Measurements from ENCODE around the gene EML5.
"Not testable (repeated sequence)": the region's sequence is repeated elsewhere in the genome, so short reads cannot be mapped to it uniquely, and the experiment has no call there.

EML5 gene

DNA sequence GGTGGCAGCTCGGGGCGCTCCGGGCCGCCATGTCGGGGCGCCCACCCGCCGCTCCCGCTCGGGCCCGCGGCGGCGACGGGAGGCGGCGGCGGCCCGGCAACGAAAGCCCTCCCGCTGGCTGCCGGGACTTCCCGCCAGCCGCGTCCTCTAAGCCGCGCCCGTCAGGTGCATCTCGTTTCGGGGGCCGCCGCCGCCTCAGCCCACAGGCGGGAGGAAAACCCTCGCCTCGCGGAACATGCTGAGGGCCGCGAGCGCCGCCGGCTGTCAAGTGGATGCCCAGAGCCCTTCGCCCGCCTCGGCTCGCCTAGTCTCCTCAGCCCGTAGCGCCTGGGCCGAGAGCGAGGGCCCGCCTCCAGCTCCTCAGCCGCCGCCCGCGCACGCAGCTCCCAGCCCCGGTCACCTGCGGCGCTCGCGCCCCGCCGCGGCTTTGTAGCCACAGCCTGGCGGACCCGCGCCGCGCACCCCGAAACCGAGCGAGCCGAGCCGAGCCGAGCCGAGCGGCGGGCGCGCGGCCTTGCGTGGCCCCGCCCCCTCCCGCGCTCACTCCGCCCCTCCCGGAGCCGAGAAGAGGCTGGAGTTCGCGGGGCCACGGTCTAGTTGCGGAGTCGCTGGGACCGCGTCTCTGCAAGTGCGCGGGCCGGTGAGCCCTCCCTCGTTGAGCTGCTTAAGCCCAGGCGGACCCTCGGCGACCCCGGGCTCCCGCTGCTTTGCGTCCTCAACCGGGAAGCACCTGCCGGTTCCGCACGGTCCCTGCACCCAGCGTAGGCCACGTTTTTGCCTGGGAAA, at the start of gene EML5:
EML5 (minus strand) TSS at position 481 of the 786 bp plus-strand sequence; CDS start at position 31, 450 bp downstream.
- peak; percentile 56 to 64 for DNase-seq (ENCODE audit: extremely low read depth in 1 of 2, low read depth in 1 of 2)

DNA sequence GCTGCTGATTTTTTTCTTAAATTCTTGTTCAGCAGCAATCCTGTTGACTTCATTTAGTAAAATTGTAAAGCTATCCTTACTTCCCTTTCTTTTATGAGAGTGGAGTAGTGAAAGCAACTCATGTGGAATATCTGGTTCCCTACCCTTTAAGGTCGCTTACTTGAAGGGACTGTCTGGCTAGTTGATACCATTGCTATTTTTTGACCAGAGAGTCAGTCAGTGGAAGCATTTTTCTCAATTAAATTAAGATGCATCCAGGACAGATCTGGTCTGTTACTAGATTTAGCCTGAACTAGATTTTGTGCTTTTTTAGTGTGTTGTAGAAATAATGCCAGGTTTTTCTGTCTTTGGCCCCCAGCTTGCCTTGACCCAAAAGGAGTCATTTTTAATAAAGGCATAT, 49.7 kb upstream of the EML5 start:
- DNase-seq (ENCODE audit: extremely low read depth in 1 of 2, low read depth in 1 of 2), result no peak

DNA sequence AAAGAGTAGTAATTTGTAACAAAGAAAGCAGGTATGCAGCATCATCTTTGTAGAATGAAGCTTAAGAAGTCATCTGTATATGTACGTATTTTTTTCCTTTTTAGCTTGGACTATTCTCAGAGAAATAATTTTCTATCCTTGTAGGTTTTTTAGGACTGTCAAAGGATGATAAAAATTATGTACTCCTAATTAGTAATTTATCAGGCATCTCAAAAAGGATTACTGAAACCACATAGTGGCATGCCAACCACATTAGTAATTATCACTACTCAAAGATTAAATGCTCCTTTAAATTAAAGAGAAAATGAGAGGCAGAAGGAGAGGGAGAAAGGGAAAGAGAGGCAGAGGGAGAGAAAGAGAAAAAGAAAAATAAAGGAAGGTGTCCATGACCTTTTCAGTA, 49.0 kb upstream of the EML5 start:
- DNase-seq (ENCODE audit: extremely low read depth in 1 of 2, low read depth in 1 of 2), result no peak

DNA sequence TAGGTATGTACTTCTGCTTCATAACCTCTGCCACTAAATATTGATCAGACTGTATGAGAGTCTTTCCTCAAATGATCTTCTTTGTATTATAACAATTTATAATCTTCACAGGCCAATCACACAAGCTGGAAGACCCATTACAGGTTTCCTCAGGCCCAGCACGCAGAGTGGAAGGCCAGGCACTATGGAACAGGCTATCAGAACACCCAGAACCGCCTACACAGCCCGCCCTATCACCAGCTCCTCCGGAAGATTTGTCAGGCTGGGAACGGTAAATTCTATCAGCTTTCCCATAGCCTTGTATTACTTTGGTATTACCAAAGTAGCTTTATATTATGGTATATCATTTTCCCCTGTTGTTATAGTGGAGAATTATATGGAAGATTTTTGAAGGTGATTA, 48.2 kb upstream of the EML5 start:
- no peak for DNase-seq (ENCODE audit: extremely low read depth in 1 of 2, low read depth in 1 of 2)

DNA sequence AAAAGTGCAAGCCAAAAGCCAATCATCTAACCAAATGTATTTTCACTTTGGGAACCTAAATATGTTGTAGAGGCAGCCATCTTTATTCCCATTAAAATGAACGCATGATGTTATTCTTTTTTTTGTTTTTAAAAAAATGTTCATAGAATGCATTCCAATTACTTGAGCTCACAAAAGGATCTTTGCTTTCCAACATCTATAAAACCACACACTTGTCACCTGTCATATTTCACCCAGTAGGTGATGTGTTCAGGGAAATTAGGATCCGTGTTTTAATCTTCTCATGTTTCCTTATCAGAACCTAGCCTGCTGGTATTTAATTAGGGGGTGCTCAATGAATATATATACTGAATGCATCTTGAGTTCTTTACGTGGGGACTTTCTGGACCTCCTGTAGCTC, 45.3 kb upstream of the EML5 start:
- no peak for DNase-seq (ENCODE audit: extremely low read depth in 1 of 2, low read depth in 1 of 2)

DNA sequence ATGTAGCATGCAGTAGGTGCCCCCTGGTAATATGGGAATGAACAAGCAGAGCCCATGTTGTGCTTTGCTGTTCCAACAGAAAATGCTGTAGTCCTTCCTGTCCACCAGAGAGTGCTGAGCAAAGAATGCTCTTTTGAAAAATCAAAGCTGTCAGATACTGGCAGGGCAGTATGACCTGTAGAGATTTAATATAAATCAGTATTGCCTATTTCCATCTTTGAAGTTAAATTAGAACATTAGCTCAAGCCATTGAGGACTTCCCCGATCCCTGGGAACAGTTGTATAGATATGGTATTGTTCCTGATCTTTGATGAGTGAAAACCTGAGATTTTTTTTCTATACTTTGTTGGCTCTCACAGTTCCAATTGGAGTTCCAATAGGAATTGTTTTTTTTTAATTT, 44.7 kb upstream of the EML5 start:
- DNase-seq (ENCODE audit: extremely low read depth in 1 of 2, low read depth in 1 of 2), result no peak

DNA sequence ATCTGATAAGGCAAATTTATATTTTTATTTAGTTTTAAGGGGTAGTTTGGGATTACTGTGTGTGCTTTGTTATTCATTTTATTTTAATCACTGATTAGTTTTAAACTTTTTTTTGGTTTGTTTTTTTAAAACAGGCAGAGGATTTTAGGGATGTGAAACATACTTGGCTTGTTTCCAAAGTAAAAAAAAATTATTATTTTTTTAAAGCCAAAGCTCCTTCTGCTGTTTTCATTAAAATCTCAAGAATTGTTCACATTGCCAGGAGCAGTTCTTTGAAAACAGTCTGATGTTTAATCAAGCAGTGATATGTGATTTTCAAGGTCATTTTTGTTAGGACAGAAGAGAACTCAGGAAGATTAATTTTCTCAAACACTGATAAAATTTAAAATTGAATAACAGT, 42.9 kb upstream of the EML5 start:
- no peak for DNase-seq (ENCODE audit: extremely low read depth in 1 of 2, low read depth in 1 of 2)

DNA sequence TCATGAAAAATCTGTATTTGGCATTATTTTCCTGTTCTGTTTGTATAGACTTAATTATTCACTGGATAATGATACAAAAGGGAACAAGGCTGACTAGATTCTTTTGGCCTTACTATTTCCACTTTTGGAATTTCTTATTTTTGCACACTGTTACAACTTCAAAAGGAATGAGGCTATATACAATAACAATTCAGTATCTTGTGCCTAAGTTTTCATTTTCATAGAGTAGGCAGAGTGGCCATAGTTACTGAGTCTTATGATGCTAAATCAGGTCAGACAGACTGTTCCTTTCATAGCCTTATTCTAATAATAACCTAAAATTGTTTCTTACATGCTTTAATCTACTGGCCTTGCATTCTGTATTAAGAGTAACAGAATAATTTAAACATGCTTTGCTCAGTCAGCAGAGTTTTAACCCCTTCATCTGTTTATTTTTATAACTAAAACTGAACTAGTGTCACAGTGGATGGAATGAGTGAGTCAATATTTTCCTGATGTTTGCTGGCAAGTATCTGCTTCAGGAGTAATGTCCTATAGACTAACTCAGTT, 42.2 kb upstream of the EML5 start:
- DNase-seq (ENCODE audit: extremely low read depth in 1 of 2, low read depth in 1 of 2), result no peak

DNA sequence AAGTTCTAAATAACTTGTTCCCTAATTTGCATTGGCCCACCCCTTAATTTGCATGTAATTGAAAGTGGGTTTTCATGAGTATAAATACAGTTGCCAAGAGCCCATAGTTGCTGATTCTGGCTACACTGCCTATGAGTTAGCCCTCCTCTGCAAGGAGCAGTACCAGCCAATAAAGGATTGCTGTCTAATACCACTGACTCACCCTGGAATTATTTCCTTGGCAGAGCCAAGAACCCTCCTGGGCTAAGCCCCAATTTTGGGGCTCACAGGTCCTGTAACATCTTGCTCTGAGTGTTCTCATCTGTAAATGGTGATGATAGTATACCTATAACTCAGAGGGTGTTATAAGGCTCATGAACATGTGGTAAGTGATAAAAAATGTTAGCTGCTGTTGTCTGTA, 38.5 kb upstream of the EML5 start:
- DNase-seq (ENCODE audit: extremely low read depth in 1 of 2, low read depth in 1 of 2), result no peak

DNA sequence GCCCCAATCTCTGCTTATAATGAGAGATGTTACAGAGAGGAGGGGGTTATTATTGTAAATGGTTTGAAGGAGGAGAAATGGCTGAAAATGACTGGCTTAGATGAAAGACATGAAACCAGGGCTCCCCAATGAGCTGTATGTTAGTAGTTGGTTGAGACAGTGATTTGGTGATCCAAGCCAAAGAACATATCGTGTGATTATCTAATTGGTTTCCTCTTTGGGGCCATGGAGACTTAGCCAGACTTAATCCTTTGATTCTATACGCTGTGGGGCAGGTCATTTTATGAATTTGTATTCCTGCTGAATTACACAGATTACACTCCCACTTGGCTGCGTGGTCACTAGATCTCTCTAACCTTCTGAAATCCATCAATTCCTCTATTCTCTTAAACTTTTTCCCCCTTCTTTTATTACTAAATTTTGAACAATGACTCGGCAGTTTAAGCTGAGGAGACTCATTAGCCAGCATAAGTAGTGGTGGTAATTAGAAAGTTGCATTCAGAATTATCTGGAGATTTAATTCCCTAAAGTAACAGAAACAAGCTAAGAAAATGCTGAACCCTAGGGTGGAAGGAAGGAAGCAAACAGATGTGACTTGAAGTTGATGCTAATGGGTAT, 37.0 kb upstream of the EML5 start:
- DNase-seq (ENCODE audit: extremely low read depth in 1 of 2, low read depth in 1 of 2), result no peak

DNA sequence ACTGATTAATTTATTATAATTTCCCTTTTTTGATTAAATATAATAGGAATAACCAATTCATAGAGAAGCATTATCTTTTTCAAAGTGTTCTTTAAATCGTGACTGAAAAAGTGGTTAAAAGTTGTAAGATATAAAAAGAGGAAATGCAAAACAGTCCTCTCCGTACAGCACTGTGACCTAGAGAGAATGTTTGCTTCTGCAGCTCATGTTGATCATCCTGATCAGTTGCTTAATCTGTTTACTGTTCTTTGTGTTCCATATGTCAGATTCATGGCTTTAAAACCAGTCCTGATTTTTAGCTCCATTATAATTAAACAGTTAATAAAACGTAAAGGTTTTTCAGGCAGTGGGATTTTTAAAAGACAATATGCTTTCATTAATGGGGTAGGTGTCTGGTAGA, 36.4 kb upstream of the EML5 start:
- no peak for DNase-seq (ENCODE audit: extremely low read depth in 1 of 2, low read depth in 1 of 2)

DNA sequence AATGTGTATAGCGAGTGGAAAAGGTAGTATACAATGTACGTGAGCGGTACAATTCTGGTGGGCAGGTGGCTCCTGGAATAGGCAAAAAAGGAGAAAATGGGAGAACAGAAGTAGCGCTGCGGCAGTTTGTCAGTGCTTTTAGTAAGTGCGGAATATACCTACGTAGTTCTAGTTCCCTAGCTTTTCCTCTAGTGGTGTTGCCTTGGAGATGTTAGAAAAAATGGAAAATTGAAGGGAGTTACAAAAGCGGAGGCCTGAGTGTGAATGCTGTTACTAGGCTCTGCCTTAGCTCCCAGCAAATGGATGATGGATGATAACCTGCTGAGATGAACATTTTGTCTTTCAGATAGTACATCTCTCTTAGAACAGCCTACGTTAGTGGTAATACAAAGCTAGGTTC, 32.8 kb upstream of the EML5 start:
- DNase-seq (ENCODE audit: extremely low read depth in 1 of 2, low read depth in 1 of 2), result no peak

DNA sequence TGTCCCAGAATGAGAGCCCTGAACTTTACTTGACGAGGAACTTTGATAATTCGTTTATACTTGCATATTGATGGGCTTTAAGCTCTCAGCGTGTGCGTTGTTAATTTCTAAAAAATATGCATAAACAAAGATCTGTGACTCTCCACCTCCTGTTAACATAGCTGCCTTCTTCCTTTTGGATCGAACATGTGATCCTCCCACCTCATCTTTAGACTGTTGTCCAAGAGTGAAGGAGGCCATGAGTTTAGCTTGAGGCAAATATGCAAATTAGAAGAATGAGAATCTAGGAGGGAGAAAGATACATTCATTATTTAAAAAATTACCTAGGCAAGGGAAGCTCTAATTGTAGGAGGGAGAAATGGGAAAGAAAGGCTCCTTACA, 32.3 kb upstream of the EML5 start:
- no peak for DNase-seq (ENCODE audit: extremely low read depth in 1 of 2, low read depth in 1 of 2)

DNA sequence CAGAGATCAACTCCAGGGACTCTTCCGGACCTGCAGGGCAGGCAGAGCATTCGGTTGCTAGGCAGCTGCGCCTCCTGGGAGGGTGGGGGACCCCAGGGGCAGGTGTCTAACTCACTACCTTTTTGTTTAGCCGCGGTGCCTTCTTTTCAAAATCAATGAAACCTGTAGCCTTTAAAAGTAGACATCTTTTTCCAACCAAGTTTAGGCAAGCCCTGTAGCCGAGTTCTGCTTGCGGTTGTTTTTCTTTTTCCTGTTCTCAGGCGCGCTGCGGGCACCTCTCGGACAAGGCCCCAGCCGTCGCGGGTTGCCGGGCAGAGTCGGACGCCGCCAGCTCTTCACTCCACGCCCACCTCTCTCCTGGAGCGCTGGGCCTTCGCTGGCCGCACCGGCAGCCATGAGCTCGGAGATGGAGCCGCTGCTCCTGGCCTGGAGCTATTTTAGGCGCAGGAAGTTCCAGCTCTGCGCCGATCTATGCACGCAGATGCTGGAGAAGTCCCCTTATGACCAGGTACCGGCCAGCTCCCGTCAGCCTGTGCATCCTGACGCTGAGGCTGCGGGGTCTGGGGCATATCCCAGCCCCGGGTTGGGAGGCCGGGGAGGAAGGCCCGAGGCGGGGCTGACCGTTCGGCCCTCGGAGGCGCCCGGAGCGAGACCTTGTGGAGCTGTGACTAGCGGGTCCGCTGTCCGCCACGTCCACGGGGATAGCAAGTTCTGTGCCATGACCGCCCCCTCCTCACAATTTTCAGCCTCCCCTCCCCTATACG, 31.7 kb upstream of the EML5 start, which contains the start of gene TTC8:
TTC8 (plus strand) TSS at position 338 of the 764 bp plus-strand sequence; CDS start at position 395, 57 bp downstream.
- peak; percentile 54 to 75 for DNase-seq (ENCODE audit: extremely low read depth in 1 of 2, low read depth in 1 of 2)

DNA sequence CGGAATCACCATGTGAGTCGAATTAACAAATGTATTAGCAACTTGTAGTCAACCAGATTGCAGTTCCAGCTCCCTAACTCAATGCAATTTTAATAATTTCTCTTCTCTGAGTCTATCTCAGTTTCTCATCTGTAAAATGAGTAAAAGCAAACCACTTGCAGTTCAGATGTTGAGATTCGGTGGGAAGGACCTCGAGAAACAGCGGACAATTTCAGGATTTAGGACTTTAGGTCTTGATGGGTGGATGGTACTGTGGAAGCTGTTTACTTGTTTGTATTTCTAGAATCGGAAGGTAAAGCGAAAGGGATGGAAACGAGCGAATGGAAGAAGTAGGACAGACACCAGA, 31.2 kb upstream of the EML5 start:
- no peak for DNase-seq (ENCODE audit: extremely low read depth in 1 of 2, low read depth in 1 of 2)

DNA sequence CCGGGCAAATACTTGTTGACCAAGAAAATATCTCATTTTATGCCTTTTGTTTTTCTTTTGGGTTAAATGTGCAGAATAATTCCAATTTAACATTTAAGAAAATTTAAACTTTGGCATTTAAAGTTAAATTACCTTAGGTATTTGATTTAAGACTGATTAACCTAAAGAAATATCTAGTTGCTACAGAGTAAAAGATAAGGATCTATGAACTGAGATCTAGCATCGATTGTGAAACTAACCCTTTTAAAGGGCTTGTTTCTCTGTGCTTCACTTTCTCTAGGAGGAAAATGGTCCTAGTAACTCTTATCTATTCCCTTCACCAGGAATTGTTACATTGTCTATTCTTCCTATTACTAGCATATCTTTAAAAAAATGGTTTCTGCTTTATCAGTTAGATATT, 29.1 kb upstream of the EML5 start:
- DNase-seq (ENCODE audit: extremely low read depth in 1 of 2, low read depth in 1 of 2), result no peak

DNA sequence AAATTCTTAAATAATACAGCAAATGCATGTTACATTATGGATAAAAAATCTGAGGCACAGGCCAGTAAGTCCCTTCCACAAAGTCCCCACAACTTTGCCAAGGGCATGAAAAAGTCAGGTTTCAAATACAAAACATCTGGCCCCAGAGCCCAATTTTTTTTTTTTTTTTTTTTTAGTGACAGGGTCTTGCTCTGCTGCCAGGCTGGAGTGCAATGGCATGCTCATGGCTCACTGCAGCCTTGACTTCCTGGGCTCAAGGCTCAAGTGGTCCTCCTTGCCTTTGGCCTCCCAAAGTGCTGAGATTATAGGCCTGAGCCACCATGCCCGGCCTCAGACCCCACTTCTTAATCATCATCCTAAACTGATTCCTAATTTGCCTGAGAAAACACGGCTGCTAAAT, 28.6 kb upstream of the EML5 start:
- DNase-seq (ENCODE audit: extremely low read depth in 1 of 2, low read depth in 1 of 2), result no peak

DNA sequence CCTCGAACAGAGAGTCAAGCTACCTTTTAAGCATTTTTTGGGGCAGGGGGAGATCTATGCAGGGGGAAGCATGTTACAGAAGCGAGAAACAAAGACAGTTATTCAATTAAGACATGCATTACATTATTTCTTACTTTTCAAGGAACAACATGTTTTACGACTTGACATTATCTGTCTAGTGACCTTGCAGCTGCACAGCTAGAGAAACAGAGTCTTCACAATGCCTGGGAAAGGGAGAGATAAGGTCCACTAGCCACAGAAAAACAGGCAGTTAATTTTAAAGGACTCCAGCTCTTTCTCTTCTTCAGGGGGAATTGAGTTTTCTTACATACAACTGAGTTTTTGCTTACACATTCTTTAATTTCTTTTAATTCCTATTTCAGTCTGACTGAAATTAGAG, 26.9 kb upstream of the EML5 start:
- not testable (repeated sequence) for DNase-seq (ENCODE audit: extremely low read depth in 1 of 2, low read depth in 1 of 2)

DNA sequence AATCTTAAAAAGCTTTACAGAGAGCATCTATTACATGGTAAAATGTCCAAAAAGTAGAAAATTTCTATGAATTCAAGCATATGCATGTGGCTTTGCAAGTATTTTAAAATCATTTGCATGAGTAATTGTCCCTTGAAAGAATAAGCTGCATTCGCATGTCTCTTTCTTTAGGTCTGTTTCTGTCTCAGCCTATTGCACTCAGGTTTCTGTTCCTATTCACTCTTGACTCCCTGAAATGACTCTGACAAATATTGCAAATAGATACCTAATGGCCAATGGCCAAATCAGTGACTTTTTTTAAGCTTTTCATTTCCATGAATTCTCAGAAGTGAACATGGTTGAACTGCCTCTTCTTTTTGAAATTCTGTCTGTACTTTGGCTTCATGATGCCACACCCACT, 25.3 kb upstream of the EML5 start:
- DNase-seq (ENCODE audit: extremely low read depth in 1 of 2, low read depth in 1 of 2), result no peak

DNA sequence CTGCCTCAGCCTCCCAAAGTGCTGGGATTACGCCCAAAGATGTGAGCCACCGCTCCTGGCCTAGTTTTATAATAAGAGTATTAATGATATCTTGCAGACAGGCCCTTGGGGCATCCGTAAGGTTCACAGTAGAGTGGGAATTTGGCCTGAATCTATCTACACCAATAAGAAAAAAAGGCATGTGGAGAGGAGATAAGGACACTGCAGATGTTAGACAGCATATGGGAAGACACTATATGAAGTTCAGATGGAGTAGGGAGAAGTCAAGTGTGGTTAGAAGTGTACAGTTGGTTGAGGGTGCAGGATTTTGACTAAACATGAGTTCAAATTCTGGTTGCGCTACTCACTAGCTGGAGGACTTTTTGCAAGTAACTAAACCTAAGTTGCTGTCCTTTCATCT, 23.2 kb upstream of the EML5 start:
- DNase-seq (ENCODE audit: extremely low read depth in 1 of 2, low read depth in 1 of 2), result no peak

DNA sequence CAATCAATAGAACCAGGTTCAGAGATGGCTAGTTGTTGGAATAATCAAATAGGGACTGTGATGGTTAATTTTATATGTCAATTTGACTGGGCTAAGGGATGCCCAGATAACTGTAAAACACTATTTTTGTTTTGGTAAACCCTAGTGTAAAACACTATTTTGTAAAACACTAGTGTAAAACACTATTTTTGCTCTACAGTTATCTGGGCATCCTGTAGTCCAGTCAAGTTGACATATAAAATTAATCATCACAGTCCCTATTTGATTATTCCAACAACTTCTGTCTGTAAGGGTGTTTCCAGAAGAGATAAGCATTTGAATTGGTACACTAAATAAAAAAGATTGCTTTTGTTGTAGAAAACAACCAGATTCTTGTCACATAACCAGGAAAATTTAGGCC, 15.6 kb upstream of the EML5 start:
- no peak for DNase-seq (ENCODE audit: extremely low read depth in 1 of 2, low read depth in 1 of 2)

DNA sequence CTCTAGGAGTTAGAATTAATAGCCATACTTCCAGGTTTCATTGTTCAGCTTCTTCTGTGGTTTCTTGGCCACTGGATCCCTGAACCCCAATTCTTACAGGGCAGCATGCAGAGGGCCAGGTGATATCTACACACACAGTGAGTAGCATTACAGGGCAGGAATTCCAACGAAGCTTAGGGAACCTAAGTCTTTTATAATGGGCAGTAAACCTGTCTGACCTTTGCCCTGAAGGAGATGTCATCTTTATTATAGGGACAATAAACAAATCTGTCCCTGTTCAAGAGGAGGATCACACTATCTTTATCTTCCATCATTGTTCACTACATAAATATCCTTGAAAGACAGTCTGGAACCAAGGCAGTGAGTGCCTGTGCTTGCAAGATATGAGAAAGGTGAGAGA, 11.7 kb upstream of the EML5 start:
- DNase-seq (ENCODE audit: extremely low read depth in 1 of 2, low read depth in 1 of 2), result no peak
